ENCODE measurements around the gene CRELD1.

DNA sequence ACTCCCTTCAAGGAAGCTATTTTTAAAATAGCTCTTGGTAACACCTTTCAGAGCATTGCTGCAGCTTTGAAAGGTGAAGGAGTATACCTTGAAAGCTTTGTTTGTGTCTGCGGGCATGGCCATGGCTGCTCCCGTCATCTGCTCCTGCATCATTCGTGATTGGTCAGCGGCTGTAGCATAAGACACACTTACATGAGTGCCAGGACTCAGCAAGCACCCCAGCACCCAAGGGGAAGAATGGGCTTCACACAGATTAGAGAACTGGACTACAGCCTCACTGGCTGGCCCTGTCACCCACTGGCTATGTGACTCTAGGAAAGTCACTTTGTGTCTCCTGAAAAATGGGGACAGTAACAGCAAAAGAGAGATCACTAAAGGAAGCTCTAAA, 36.0 kb downstream of the CRELD1 start:
- TF ChIP-seq EZH2phosphoT487 (IDR thresholded peaks at IDR 0.05; ENCODE audit: low read depth, severe bottlenecking, unreplicated experiment) = no peak
- TF ChIP-seq, protein P1, sequence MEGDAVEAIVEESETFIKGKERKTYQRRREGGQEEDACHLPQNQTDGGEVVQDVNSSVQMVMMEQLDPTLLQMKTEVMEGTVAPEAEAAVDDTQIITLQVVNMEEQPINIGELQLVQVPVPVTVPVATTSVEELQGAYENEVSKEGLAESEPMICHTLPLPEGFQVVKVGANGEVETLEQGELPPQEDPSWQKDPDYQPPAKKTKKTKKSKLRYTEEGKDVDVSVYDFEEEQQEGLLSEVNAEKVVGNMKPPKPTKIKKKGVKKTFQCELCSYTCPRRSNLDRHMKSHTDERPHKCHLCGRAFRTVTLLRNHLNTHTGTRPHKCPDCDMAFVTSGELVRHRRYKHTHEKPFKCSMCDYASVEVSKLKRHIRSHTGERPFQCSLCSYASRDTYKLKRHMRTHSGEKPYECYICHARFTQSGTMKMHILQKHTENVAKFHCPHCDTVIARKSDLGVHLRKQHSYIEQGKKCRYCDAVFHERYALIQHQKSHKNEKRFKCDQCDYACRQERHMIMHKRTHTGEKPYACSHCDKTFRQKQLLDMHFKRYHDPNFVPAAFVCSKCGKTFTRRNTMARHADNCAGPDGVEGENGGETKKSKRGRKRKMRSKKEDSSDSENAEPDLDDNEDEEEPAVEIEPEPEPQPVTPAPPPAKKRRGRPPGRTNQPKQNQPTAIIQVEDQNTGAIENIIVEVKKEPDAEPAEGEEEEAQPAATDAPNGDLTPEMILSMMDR (IDR thresholded peaks at IDR 0.05; ENCODE audit: poor library complexity) = no peak

Measured in hepatocyte (in vitro differentiated cells).